ENCODE measurements around the gene CAPN5. TPM values are rescaled to one million over a fixed set of nuclear protein-coding genes. Genes with fewer than 3 reads are reported as not detected.

Gene CAPN5
- polyA plus RNA-seq, 1 experiment = 18.4 TPM

DNA sequence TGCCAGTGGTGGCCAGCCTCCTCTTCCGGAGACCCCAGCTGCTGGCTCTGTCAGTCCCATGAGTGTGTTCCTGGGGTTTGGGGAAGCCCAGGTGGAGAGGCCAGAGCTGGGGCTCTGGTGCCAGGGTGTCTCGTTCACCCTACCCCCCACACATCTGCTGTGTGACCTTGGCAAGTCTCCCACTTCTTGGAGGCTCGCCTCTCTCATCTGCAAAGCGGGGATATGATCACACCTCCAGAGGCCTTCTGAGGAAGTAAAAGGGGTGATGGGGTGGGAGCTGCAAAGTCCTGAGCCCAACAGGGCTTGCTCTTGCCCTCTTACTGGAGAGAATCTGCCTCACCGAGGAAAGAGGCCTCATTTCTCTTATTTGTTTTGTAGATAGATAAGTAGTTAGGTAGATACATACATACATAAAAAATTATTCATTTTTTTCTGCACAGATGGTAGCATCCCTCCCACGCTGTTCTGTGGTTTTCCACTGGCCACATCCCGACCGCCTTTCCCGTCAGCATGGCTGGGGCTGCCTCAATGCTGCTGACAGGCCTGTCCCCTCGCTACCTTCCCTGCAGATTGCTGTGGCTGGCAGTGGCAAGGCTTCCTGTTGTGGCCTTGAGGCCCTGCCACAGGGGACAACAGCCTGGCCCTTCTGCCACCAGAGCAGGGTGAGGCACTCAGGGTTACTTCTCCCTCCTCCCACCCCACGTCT, 85.2 kb downstream of the CAPN5 start:
- no peak for DNase-seq (ENCODE audit: low read depth)
- no peak overlapping the region for H3K4me3 ChIP-seq (ENCODE audit: low read depth, low read length)
- no peaks in the 10 kb centered on the region for H3K36me3 ChIP-seq (ENCODE audit: control insufficient read depth, insufficient read depth, low read length)
- POLR2A ChIA-PET = no interaction called here
- TF ChIP-seq, protein P1, sequence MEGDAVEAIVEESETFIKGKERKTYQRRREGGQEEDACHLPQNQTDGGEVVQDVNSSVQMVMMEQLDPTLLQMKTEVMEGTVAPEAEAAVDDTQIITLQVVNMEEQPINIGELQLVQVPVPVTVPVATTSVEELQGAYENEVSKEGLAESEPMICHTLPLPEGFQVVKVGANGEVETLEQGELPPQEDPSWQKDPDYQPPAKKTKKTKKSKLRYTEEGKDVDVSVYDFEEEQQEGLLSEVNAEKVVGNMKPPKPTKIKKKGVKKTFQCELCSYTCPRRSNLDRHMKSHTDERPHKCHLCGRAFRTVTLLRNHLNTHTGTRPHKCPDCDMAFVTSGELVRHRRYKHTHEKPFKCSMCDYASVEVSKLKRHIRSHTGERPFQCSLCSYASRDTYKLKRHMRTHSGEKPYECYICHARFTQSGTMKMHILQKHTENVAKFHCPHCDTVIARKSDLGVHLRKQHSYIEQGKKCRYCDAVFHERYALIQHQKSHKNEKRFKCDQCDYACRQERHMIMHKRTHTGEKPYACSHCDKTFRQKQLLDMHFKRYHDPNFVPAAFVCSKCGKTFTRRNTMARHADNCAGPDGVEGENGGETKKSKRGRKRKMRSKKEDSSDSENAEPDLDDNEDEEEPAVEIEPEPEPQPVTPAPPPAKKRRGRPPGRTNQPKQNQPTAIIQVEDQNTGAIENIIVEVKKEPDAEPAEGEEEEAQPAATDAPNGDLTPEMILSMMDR (IDR thresholded peaks at IDR 0.05; ENCODE audit: insufficient read depth, low read depth, low read length) = no peak
- H3K27me3 ChIP-seq (ENCODE audit: control insufficient read depth, insufficient read depth, low read length) = peaks cover 12% of the 10 kb centered on the region
- CTCF ChIA-PET = interaction anchor here (1.8 kb wide), 1 partner anchor 25 kb away, joined by 6 read pairs; no protein-coding TSS in a partner anchor

DNA sequence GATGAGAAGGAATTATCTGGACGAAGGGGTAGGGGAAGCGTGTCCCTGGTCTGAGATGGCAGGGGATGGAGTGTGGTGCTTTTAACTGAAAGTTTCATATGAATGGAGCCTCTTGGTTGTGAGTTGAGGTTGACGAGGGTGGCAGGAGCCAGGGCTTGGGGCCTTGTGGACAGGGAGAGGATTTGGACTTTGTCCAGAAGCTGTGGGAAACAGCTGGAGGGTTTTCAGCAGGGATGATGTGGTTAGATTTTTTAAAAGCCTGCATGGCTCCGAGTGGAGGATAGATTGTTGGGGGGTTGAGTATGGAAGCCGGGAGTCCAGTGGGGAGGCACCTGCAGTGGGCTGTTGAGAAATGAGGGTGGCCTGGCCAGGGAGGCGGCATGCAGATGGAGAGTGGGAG, 86.1 kb downstream of the CAPN5 start:
- no peak for DNase-seq (ENCODE audit: low read depth)
- TF ChIP-seq, protein P1 (IDR thresholded peaks at IDR 0.05; ENCODE audit: insufficient read depth, low read depth, low read length) = no peak
- Histone ChIP-seq H3K27me3 (ENCODE audit: control insufficient read depth, insufficient read depth, low read length) (peaks cover 5% of the 10 kb centered on the region), H3K4me3 (ENCODE audit: low read depth, low read length) (no peak overlapping the region), H3K36me3 (ENCODE audit: control insufficient read depth, insufficient read depth, low read length) (no peaks in the 10 kb centered on the region)
- ChIA-PET POLR2A (no interaction called here), CTCF (interaction anchor here (1.2 to 1.8 kb wide), 2 partner anchors 21 to 26 kb away, joined by 3 to 6 read pairs; no protein-coding TSS in a partner anchor)

DNA sequence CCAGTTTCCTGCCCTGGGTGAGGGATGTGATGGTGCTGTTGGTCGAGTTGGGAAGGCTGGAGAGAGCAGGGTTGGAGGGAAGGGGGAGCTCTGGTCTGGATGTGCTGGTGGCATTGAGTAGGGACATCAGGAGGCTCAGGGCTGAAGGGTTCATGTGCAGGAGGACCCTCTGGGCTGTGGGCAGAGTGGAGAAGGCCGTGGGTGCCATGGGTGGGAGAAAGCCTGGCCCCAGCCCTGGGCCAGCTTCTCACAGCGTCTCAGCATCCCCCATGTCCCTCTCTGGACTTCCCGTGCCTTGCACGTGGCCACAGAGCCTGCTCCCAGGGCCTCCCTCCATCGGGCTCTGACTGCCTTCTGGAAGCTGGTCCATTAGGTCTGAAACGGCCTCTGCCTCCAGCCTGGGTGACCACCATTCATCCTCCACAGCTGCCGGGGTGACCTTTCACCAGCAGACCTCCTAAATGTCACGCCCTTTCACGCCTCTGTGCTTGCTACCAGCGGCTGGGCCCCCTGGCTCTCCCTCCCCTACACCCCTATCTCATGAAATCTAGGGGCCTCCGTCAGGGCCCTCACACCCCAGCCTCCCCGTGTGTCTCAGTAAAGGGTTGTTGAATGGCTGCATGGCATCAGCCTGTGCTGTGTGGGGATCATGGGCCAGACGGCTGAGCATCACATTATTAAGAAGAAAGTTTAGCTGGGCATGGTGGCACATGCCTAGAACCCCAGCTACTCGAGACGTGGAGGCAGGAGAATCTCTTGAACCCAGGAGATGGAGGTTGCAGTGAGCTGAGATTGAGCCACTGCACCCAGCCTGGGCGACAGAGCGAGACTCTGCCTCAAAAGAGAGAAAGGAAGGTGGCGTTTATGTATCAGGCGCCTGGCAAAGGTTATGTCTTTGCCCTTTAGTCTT, 86.8 kb downstream of the CAPN5 start:
- TF ChIP-seq, protein P1 (IDR thresholded peaks at IDR 0.05; ENCODE audit: insufficient read depth, low read depth, low read length) = no peak
- Histone ChIP-seq H3K4me3 (ENCODE audit: low read depth, low read length) (no peak overlapping the region), H3K36me3 (ENCODE audit: control insufficient read depth, insufficient read depth, low read length) (no peaks in the 10 kb centered on the region), H3K27me3 (ENCODE audit: control insufficient read depth, insufficient read depth, low read length) (peaks cover 5% of the 10 kb centered on the region)
- no peak for DNase-seq (ENCODE audit: low read depth)
- ChIA-PET POLR2A (no interaction called here), CTCF (interaction anchor here (1.2 to 1.8 kb wide), 2 partner anchors 21 to 26 kb away, joined by 3 to 6 read pairs; no protein-coding TSS in a partner anchor)

DNA sequence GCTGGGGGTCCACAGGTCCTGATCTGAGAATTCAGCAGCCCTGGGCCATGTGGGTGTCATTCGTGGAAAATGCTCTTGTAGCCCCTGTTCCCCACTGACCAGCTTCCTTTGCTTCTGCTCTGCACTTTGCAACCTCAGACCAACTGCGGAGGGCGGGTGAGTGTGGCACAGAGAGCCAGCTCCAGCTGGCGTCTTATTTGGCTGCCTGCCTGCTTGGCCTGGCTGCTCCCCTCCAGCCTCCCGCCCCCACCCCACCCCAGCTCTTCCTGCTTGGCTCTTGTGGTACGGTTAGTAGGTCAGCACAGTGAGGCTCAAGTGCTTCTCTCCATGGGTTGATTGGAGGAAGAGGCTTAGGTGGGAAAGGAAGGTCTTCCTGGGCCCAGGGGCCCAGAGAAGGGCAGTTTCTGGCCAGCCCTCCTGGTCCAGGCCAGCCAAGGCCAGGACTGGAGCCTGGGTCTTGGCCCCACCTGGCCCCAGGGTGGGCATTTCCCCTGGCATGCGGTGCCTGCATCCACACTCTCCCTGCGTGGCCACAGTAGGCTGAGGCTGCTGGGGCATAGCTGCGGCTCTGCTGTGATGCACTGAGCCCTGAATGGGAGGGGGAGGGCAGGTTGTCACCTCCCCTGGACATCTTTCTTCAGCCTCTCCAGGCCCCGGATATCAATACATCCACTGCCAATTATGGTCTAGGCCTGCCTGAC, 87.8 kb downstream of the CAPN5 start:
- no peak for DNase-seq (ENCODE audit: low read depth)
- H3K4me3 ChIP-seq (ENCODE audit: low read depth, low read length) = no peak overlapping the region

More for the DNA sequence above, 87.8 kb downstream of the CAPN5 start:
- CTCF ChIA-PET = interaction anchor here (2.5 kb wide), 1 partner anchor 27 kb away, joined by 8 read pairs; the partner anchor contains the start of gene MYO7A
- TF ChIP-seq, protein P1 (IDR thresholded peaks at IDR 0.05; ENCODE audit: insufficient read depth, low read depth, low read length) = no peak
- Histone ChIP-seq H3K27me3 (ENCODE audit: control insufficient read depth, insufficient read depth, low read length) (peaks cover 7% of the 10 kb centered on the region), H3K36me3 (ENCODE audit: control insufficient read depth, insufficient read depth, low read length) (no peaks in the 10 kb centered on the region)
- POLR2A ChIA-PET = no interaction called here
